Natural killer cell treated with Interleukin-12 subunit alpha and Interleukin-12 subunit beta and Interleukin-15 and Interleukin-18, amount 100 ng/mL, for 72 hours (primary cell): ENCODE measurements around the gene CSMD2. TPM values are rescaled to one million over a fixed set of nuclear protein-coding genes. Genes with fewer than 3 reads are reported as not detected.
A peak's percentile ranks its signal among the peaks of the same experiment; 100 is the strongest.

Experiments
- ATAC-seq, 2 donors: fragments of 150-1000 bp; cut with Tn5 transposase in 1 of 2; sonication (Bioruptor Pico), chemical (Tn5 transposase) in 1 of 2; 2 replicates each; pipeline ENCODE4 v1.10.0; 2021
- DNase-seq: peaks from one replicate; pipeline ENCODE4 v3.0.0; 2022; ENCODE audit warnings: low spot score
- H3K27ac Mint-ChIP-seq, 2 donors: 1 replicate in 1 of 2; 2 replicates in 1 of 2; pipeline ENCODE4 v1.8.0; 2022; ENCODE audit warnings: mixed read lengths in 2 of 2, mild to moderate bottlenecking in 1 of 2, moderate library complexity in 1 of 2
- H3K27me3 Mint-ChIP-seq, 2 donors: 1 replicate in 1 of 2; 2 replicates in 1 of 2; pipeline ENCODE4 v1.8.0; 2022; ENCODE audit warnings: mixed read lengths in 2 of 2
- H3K36me3 Mint-ChIP-seq: one replicate; pipeline ENCODE4 v1.8.0; 2022; ENCODE audit warnings: mixed read lengths
- H3K4me1 Mint-ChIP-seq, 2 donors: 1 replicate in 1 of 2; 2 replicates in 1 of 2; pipeline ENCODE4 v1.8.0; 2022; ENCODE audit warnings: low read depth in 2 of 2, mixed read lengths in 2 of 2, mild to moderate bottlenecking in 1 of 2
- H3K4me3 Mint-ChIP-seq: one replicate; pipeline ENCODE4 v1.8.0; 2022; ENCODE audit warnings: mixed read lengths
- H3K9me3 Mint-ChIP-seq: 2 replicates; pipeline ENCODE4 v1.8.0; 2022; ENCODE audit warnings: mixed read lengths
- total RNA-seq, 2 donors: library from RNA; stranded (reverse); gene quantifications; one replicate each; pipeline ENCODE4 v1.2.3, GENCODE V29; 2022

CSMD2 gene
- total RNA-seq, 2 donors from 2014 or later: not detected

DNA sequence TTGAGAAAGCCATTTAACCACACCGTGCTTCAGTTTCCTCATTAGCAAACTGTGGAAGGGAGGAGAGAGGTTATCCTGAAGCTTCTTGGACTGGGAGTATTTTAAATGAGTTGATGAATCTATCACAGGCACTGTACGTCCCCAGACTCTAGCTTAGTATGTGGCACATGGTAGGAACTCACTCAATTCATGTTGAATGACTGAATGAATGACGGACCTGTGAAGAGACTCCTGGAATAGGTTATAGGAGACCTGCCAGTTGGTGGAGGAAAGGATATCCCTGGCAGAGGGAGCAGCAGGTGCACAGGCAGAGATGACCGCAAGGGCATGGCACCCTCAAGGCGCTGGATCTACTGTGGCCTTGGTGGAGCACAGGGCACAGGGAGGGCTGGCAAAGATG lies 182.6 kb downstream of the CSMD2 start:
- Mint-ChIP-seq H3K9me3 (no peaks in the 10 kb centered on the region), H3K4me1 (peaks cover 0 to 2% of the 10 kb centered on the region in 2 donors), H3K4me3 (no peak overlapping the region), H3K36me3 (no peaks in the 10 kb centered on the region), H3K27ac (no peak overlapping the region), H3K27me3 (peaks cover 25 to 26% of the 10 kb centered on the region in 2 donors)
- ATAC-seq (no peak), DNase-seq (no peak)

GRCh38 chr1:33979341-33979740 lies 185.7 kb downstream of the CSMD2 start:
- no peak overlapping the region for H3K4me3 Mint-ChIP-seq
- no peaks in the 10 kb centered on the region for H3K36me3 Mint-ChIP-seq
- H3K4me1 Mint-ChIP-seq: peaks cover 0 to 2% of the 10 kb centered on the region in 2 donors
- no peak overlapping the region for H3K27ac Mint-ChIP-seq
- H3K9me3 Mint-ChIP-seq: no peaks in the 10 kb centered on the region
- ATAC-seq (no peak), DNase-seq (no peak)
- peaks cover 27 to 35% of the 10 kb centered on the region in 2 donors for H3K27me3 Mint-ChIP-seq

DNA sequence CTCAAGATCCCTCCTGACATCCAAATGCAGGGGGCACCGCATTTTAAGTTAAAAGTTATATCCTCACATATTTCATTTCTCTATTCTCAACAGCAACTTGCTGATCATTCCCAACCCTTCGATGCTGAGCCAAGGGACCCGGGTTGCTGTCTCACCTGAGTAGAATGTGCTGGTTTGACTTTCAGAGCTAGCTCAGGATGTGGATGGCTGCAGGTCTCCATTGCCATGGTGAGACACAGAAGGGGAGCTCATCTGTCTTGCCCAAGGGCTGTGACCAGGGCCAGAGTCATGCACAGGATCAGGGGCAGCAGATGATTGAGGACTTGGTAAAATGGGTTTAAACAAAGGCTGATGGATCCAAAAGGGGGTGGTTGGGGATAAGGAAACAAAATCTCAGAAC lies 189.1 kb downstream of the CSMD2 start:
- Mint-ChIP-seq H3K27ac (no peak overlapping the region), H3K9me3 (no peaks in the 10 kb centered on the region), H3K4me3 (no peak overlapping the region), H3K36me3 (no peaks in the 10 kb centered on the region), H3K27me3 (peaks cover 16 to 18% of the 10 kb centered on the region in 2 donors), H3K4me1 (no peaks in the 10 kb centered on the region)
- no peak for DNase-seq
- ATAC-seq: no peak

- ATAC-seq: no peak
- no peak overlapping the region for H3K27ac Mint-ChIP-seq
Observed at GRCh38 chr1:33973799-33974545, 191.1 kb downstream of the CSMD2 start.

GRCh38 chr1:33972676-33973395 lies 192.2 kb downstream of the CSMD2 start:
- Mint-ChIP-seq H3K27me3 (peaks cover 10 to 13% of the 10 kb centered on the region in 2 donors), H3K36me3 (no peaks in the 10 kb centered on the region), H3K4me3 (no peak overlapping the region), H3K4me1 (no peaks in the 10 kb centered on the region), H3K27ac (no peak overlapping the region), H3K9me3 (no peaks in the 10 kb centered on the region)
- DNase-seq (peak; percentile 55), ATAC-seq (peak in 1 of 2 donors; percentile 40)

More at GRCh38 chr1:33973799-33974545, 191.1 kb downstream of the CSMD2 start:
- no peaks in the 10 kb centered on the region for H3K4me1 Mint-ChIP-seq
- H3K4me3 Mint-ChIP-seq: no peak overlapping the region
- DNase-seq: peak; percentile 20
- H3K36me3 Mint-ChIP-seq: no peaks in the 10 kb centered on the region
- H3K9me3 Mint-ChIP-seq: no peaks in the 10 kb centered on the region
- peaks cover 16 to 20% of the 10 kb centered on the region in 2 donors for H3K27me3 Mint-ChIP-seq

- Mint-ChIP-seq H3K27ac (no peak overlapping the region), H3K4me1 (no peaks in the 10 kb centered on the region), H3K36me3 (no peaks in the 10 kb centered on the region), H3K27me3 (peaks cover 5 to 17% of the 10 kb centered on the region in 2 donors), H3K4me3 (no peak overlapping the region), H3K9me3 (no peaks in the 10 kb centered on the region)
- DNase-seq (peak; percentile 25), ATAC-seq (no peak)
Observed at GRCh38 chr1:33971913-33972312, 193.1 kb downstream of the CSMD2 start.

DNA sequence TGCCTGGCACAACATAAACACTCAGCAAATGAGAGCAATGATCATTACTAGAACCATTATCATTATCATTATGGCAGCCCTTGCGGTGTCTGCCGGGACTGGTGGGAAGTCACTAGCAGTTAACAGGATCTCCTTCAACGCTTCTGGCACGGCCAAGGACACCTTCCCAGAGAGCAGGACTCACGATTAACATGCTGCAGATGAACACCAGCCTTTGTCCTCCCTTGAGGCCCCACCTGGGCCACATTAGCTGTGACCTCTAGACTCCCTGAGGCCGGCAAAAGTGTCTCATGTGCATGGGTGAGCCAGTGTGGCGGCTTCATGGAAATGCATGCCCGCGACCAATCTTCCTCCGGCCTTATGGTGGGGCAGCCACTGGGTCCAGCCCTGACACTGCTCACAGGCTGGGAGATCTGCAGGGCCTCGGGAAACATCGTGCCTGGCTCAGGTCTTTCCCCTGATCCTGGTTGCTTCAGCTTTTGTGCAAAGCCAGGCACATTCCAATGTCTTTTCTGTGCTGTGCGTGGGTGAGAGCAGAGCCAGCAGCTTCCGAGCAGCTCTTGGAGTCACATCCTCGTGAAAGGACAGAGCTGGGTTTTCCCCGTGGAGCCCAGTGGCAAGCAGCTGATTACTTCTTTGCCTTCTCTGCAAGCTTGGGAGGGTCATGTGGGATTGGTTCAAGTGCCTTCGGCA lies 193.9 kb downstream of the CSMD2 start:
- no peaks in the 10 kb centered on the region for H3K9me3 Mint-ChIP-seq
- no peaks in the 10 kb centered on the region for H3K36me3 Mint-ChIP-seq
- no peak overlapping the region for H3K4me3 Mint-ChIP-seq
- H3K4me1 Mint-ChIP-seq: no peaks in the 10 kb centered on the region
- peaks cover 6 to 16% of the 10 kb centered on the region in 2 donors for H3K27me3 Mint-ChIP-seq
- no peak for ATAC-seq
- H3K27ac Mint-ChIP-seq: no peak overlapping the region
- DNase-seq: no peak

GRCh38 chr1:33970148-33970825 lies 194.7 kb downstream of the CSMD2 start:
- peak; percentile 20 for DNase-seq
- ATAC-seq: no peak
- Mint-ChIP-seq H3K4me1 (no peaks in the 10 kb centered on the region), H3K27ac (no peak overlapping the region), H3K27me3 (peaks cover 13 to 16% of the 10 kb centered on the region in 2 donors), H3K4me3 (no peak overlapping the region), H3K9me3 (no peaks in the 10 kb centered on the region), H3K36me3 (no peaks in the 10 kb centered on the region)

DNA sequence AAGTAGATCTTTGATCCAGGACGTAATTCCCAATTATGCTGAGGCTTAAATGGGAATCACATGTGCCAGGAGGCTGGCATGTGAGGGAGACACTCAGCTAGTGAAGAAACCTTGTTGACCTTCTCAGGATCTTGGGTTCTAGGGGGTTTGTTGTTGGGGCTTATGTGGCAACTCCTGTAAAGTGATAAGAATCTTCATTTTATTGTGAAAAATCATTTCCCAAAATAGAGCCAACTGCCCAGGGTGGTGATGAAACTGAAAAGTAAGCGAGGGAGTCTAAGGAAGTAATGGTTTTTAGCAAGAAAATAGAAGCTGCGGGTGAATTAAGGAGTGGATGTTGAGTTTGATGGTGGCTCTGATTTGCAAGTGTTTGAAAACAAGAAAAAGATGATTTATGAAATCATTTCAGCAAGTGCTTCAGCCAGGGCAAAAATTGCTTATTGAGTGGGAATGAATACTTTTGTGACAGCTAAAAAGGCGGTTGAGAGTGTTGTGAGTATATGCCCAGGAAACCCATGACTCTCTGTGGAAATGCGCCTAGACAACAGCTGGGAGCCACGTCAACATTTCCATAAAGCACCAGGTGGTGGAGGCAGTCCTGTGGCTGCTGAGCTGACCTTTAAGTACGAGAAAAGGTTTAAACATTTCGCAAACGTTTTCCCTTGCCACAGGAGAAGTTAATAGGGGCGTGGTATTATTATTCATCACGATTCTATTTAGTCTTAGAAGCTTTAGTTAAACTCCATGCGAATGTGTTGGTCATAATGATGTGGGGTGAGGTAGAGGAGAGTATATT lies 198.5 kb downstream of the CSMD2 start:
- DNase-seq (no peak), ATAC-seq (no peak)
- no peaks in the 10 kb centered on the region for H3K4me1 Mint-ChIP-seq
- peaks cover 14 to 19% of the 10 kb centered on the region in 2 donors for H3K27me3 Mint-ChIP-seq
- H3K27ac Mint-ChIP-seq: no peak overlapping the region
- H3K36me3 Mint-ChIP-seq: no peaks in the 10 kb centered on the region
- H3K4me3 Mint-ChIP-seq: no peak overlapping the region
- no peaks in the 10 kb centered on the region for H3K9me3 Mint-ChIP-seq

DNA sequence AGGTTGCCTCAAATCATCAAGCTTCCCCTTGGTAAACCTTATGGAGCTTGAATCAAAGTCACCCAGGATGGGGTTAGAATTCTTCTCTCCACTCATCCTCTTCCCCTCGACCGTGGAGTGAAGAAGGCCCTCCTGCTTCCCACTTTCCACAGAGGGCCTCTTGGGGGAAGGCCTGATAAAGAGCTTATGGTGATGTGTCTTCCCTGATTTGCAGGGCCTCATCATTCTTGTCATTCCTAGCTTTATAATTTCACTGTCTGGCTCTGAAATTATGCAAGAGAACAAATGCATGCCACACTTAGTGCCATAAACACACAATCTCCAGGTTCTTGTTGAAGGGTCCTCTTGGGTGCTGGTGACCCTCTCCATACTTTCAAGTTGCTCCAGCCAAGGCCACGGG lies 199.9 kb downstream of the CSMD2 start:
- H3K27ac Mint-ChIP-seq: no peak overlapping the region
- H3K36me3 Mint-ChIP-seq: no peaks in the 10 kb centered on the region
- H3K4me1 Mint-ChIP-seq: no peaks in the 10 kb centered on the region
- no peak overlapping the region for H3K4me3 Mint-ChIP-seq
- DNase-seq (no peak), ATAC-seq (no peak)
- H3K9me3 Mint-ChIP-seq: no peaks in the 10 kb centered on the region
- peaks cover 14% of the 10 kb centered on the region in 2 donors for H3K27me3 Mint-ChIP-seq

- H3K9me3 Mint-ChIP-seq: no peaks in the 10 kb centered on the region
- H3K36me3 Mint-ChIP-seq: no peaks in the 10 kb centered on the region
- no peak overlapping the region for H3K27ac Mint-ChIP-seq
- H3K27me3 Mint-ChIP-seq: peaks cover 12 to 18% of the 10 kb centered on the region in 2 donors
- H3K4me1 Mint-ChIP-seq: no peaks in the 10 kb centered on the region
- no peak for ATAC-seq
- H3K4me3 Mint-ChIP-seq: no peak overlapping the region
- no peak for DNase-seq
Observed at GRCh38 chr1:33962061-33962460, 203.0 kb downstream of the CSMD2 start.

DNA sequence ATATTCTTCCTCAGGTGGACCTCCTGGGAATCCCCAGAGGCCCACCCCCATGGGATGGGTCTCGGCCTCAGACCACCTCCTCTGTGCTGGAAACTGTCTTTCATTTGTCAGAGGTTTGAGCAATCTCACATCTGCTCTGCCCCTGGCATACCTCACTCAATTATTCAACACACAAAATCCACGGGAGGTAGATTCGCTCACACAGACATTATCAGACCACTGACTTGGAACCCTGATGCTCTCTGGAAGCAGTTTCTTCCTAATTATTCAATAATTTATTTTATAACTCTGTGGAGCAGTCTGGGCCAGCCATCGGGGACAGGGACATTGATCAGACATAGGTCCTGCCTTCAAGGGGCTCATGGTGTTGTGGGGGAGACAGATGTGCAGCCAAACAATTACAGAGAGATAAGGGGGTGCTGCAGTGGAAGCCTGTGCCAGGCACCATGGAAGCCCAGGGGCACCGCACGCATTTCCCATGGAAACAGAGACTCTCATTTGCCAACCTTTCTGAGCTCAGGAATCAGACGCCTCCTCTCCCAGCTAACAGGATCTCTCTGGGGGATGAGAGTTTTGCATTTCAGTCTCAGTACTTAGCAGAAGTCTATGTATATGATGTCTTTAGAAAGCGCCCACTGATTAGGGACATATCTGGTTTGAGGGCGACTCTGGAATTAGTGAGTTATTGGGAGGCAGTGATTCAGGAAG lies 204.7 kb downstream of the CSMD2 start:
- DNase-seq (no peak), ATAC-seq (no peak)
- Mint-ChIP-seq H3K36me3 (no peaks in the 10 kb centered on the region), H3K27me3 (peaks cover 10 to 15% of the 10 kb centered on the region in 2 donors), H3K9me3 (no peaks in the 10 kb centered on the region), H3K27ac (no peak overlapping the region), H3K4me1 (no peaks in the 10 kb centered on the region), H3K4me3 (no peak overlapping the region)
